Upper lobe of left lung (tissue), 6 donors: Measurements from ENCODE around the gene VCPKMT. TPM values are rescaled to one million over a fixed set of nuclear protein-coding genes. Genes with fewer than 3 reads are reported as not detected.

Experiments used
- ATAC-seq, 2 donors: fragments of 200-7000 bp; cut with Tn5 transposase; one replicate each; pipeline ENCODE4 v1.9.1; 2022; ENCODE audit warnings: mild to moderate bottlenecking in 2 of 2, moderate library complexity in 2 of 2; ENCODE audit not compliant: low FRiP score in 2 of 2
- DNase-seq, 2 donors: peaks; one replicate each; pipeline ENCODE4 v3.0.0-alpha.2; 2019 to 2020
- H3K27ac ChIP-seq, 4 donors: fragments of 200-600 bp; sonication (generic); one replicate each; pipeline ENCODE4 v1.5.1; 2016 to 2019
- H3K27me3 ChIP-seq, 4 donors: fragments of 200-600 bp; sonication (generic); one replicate each; pipeline ENCODE4 v1.5.1; 2017 to 2019
- H3K36me3 ChIP-seq, 4 donors: fragments of 200-600 bp; sonication (generic); one replicate each; pipeline ENCODE4 v1.5.1; 2016 to 2019
- H3K4me1 ChIP-seq, 4 donors: fragments of 200-600 bp; sonication (generic); one replicate each; pipeline ENCODE4 v1.5.1; 2018 to 2019
- H3K4me3 ChIP-seq, 4 donors: fragments of 200-600 bp; sonication (generic); one replicate each; pipeline ENCODE4 v1.5.1; 2017 to 2019; ENCODE audit warnings: mild to moderate bottlenecking in 2 of 4, moderate library complexity in 1 of 4
- H3K9me3 ChIP-seq, 4 donors: fragments of 200-600 bp; sonication (generic); one replicate each; pipeline ENCODE4 v1.5.1; 2018 to 2019
- EP300 ChIP-seq, 4 donors: sonication (generic); formaldehyde crosslinking; IDR thresholded peaks; one replicate each; pipeline ENCODE4 v1.5.1; 2017; ENCODE audit warnings: antibody characterized with exemption in 4 of 4, control low read depth in 2 of 4
- POLR2A ChIP-seq, 4 donors: fragments of 450-650 bp; IDR thresholded peaks; one replicate each; pipeline ENCODE4 v1.5.1; 2016 to 2017; ENCODE audit warnings: antibody characterized with exemption in 4 of 4, mild to moderate bottlenecking in 2 of 4
- POLR2AphosphoS5 ChIP-seq, 2 donors: sonication (generic); formaldehyde crosslinking; IDR thresholded peaks; one replicate each; pipeline ENCODE4 v1.5.1; 2017; ENCODE audit warnings: antibody characterized with exemption in 2 of 2
- WGBS, 2 donors: methylation state at CpG; one replicate each; pipeline ENCODE4 v1.1.5; 2017 to 2018; 5-methylcytosine and 5-hydroxymethylcytosine counted together
- total RNA-seq, 6 donors: library from RNA; depleted of rRNA in 4 of 6; stranded (reverse); fragments of >200 nt in 4 of 6; gene quantifications; one replicate each; pipeline versions ENCODE4 v1.1.0 to v1.2.1, GENCODE V29; 2016 to 2021
- TF ChIP-seq, protein P1 (sequence below), 6 experiments: fragments of 450-650 bp in 4 of 6; fragments of 200-600 bp in 2 of 6; sonication (generic) in 2 of 6; IDR thresholded peaks; one replicate each; pipeline ENCODE4 v1.5.1; 2016 to 2019; ENCODE audit warnings: antibody characterized with exemption in 6 of 6
- donor health status: DM: no; HTN: no; CAD: no; lungs with moderate emphysema.
- donor health status: DM: no; HTN: yes; CAD: no; lungs with severe emphysema.

VCPKMT gene
- total RNA-seq, 6 donors from 2014 or later = 3.0 to 9.9 (median 5.9) TPM

DNA sequence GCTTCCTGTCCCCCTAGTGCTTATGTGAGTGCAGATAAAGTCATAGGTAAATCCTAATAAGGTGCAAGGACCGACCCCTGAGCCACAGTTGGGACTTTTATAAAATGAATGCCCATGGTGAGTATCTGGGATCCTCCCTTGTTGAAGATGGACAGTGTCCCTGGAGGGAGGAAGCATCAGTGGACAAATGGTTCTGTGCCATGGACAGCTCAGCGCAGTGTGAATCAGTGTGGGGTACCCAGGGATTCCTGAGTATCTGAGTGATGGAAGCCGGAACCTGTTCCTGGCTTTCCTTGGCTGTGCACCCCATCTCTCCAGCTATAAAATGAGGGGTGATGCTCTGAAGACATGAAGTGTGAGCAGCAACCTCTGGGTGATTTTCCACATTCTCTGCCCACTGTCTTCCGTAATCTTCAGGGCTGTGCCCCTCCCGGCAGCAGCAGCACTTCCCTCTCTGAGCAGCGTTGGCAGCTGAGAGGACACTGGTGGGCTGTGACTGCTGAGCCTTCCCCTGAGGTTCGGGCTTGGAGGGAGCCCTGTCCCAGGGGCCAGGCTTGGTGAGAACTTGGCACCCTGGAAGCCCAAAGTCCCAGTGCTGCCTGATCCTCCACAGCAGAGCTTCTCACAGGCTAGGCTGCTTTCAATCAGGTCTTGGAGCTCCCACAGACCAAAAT, 25.0 kb downstream of the VCPKMT start:
- TF ChIP-seq POLR2AphosphoS5 (IDR thresholded peaks at IDR 0.05) (no peak), POLR2A (IDR thresholded peaks at IDR 0.05) (no peak), EP300 (IDR thresholded peaks at IDR 0.05) (no peak)
- TF ChIP-seq, protein P1, sequence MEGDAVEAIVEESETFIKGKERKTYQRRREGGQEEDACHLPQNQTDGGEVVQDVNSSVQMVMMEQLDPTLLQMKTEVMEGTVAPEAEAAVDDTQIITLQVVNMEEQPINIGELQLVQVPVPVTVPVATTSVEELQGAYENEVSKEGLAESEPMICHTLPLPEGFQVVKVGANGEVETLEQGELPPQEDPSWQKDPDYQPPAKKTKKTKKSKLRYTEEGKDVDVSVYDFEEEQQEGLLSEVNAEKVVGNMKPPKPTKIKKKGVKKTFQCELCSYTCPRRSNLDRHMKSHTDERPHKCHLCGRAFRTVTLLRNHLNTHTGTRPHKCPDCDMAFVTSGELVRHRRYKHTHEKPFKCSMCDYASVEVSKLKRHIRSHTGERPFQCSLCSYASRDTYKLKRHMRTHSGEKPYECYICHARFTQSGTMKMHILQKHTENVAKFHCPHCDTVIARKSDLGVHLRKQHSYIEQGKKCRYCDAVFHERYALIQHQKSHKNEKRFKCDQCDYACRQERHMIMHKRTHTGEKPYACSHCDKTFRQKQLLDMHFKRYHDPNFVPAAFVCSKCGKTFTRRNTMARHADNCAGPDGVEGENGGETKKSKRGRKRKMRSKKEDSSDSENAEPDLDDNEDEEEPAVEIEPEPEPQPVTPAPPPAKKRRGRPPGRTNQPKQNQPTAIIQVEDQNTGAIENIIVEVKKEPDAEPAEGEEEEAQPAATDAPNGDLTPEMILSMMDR (IDR thresholded peaks at IDR 0.05) = no peak
- WGBS, 2 donors = 81 to 96% methylated on average over 2 to 7 of the region's 7 CpGs
- Histone ChIP-seq H3K27me3 (no peaks in the 10 kb centered on the region), H3K27ac (no peak overlapping the region), H3K4me3 (no peak overlapping the region), H3K9me3 (no peaks in the 10 kb centered on the region), H3K36me3 (peaks cover 0 to 8% (median 2%) of the 10 kb centered on the region in 4 donors), H3K4me1 (no peaks in the 10 kb centered on the region)
- peak in 1 of 2 donors; percentile 29 for DNase-seq
- ATAC-seq = peak; percentile 38 to 43

DNA sequence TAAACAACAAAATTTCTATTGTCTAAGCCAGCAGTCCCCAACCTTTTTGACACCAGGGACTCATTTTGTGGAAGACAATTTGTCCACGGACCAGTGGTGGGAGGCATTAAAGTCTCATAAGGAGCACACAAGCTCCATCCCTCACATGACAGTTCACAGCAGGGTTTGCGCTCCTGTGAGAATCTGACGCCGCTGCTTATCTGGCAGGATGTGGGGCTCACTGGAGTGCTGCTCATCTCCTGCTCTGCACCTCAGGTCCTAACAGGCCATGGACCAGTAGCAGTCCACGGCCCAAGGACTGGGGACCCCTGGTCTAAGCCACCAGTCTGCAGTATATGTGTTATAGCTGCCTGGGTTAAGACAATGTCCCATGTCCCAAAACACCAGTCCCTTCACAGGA, 27.2 kb downstream of the VCPKMT start:
- Histone ChIP-seq H3K27ac (no peak overlapping the region), H3K36me3 (peaks cover 0 to 8% (median 2%) of the 10 kb centered on the region in 4 donors), H3K4me3 (no peak overlapping the region), H3K4me1 (no peaks in the 10 kb centered on the region), H3K9me3 (no peaks in the 10 kb centered on the region), H3K27me3 (no peaks in the 10 kb centered on the region)
- ATAC-seq (no peak), DNase-seq (no peak)
- 91 to 94% methylated on average over 4 to 5 of the region's 5 CpGs for WGBS, 2 donors
- TF ChIP-seq EP300 (IDR thresholded peaks at IDR 0.05) (no peak), POLR2A (IDR thresholded peaks at IDR 0.05) (no peak), POLR2AphosphoS5 (IDR thresholded peaks at IDR 0.05) (no peak)
- TF ChIP-seq, protein P1 (IDR thresholded peaks at IDR 0.05) = no peak

DNA sequence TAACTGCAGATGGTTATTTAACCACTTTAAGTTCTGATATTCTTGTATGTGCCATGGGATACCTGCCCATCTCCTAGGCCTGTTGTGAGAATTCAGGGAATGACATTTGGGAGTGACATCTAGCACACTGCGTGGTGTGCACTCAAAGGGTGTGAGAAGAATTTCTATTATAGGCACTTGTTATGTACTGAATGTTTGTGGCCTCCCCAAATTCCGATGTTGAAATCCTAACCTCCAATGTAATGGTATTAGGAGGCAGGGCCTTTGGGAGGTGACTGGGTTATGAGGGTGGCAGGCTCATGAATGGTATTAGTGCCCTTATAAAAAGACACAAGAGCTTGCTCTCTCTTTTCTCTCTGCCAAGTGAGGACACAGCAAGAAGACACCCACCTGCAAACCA, 27.6 kb downstream of the VCPKMT start:
- H3K4me3 ChIP-seq = no peak overlapping the region
- no peak for ATAC-seq
- H3K36me3 ChIP-seq = peaks cover 0 to 8% (median 2%) of the 10 kb centered on the region in 4 donors
- H3K27ac ChIP-seq = no peak overlapping the region
- no peaks in the 10 kb centered on the region for H3K9me3 ChIP-seq
- 50% methylated on average over 2 of the region's 2 CpGs for WGBS, 2 donors
- no peak for DNase-seq
- TF ChIP-seq POLR2AphosphoS5 (IDR thresholded peaks at IDR 0.05) (no peak), EP300 (IDR thresholded peaks at IDR 0.05) (no peak), POLR2A (IDR thresholded peaks at IDR 0.05) (no peak)
- TF ChIP-seq, protein P1 (IDR thresholded peaks at IDR 0.05) = no peak
- H3K27me3 ChIP-seq = no peaks in the 10 kb centered on the region
- no peaks in the 10 kb centered on the region for H3K4me1 ChIP-seq

DNA sequence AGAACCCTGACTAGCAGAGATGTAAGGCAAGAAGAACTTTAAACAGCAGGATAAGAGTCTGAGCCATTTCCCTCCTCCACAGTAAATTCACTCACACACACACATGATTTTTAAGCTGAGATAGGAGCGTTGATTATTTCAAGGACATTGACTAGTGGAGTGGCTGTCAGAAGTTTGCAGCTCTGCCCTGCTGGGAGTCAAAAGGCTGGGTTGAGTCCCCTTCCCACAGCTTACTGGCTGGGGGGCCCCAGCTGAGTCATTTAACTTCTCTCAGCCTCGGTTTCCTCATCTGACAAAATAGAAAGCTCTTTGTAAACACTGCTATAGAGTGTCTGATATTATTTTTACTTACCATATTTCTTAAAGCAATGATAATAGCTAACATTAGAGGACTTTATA, 28.3 kb downstream of the VCPKMT start:
- H3K27ac ChIP-seq = no peak overlapping the region
- DNase-seq (no peak), ATAC-seq (no peak)
- TF ChIP-seq EP300 (IDR thresholded peaks at IDR 0.05) = no peak
- no peak for TF ChIP-seq POLR2AphosphoS5 (IDR thresholded peaks at IDR 0.05)
- no peak for TF ChIP-seq POLR2A (IDR thresholded peaks at IDR 0.05)
- TF ChIP-seq, protein P1 (IDR thresholded peaks at IDR 0.05) = no peak
- H3K27me3 ChIP-seq = no peaks in the 10 kb centered on the region
- 74 to 86% methylated on average over 2 of the region's 2 CpGs for WGBS, 2 donors
- no peaks in the 10 kb centered on the region for H3K4me1 ChIP-seq
- peaks cover 0 to 8% (median 2%) of the 10 kb centered on the region in 4 donors for H3K36me3 ChIP-seq
- no peaks in the 10 kb centered on the region for H3K9me3 ChIP-seq
- no peak overlapping the region for H3K4me3 ChIP-seq
